Measurements from ENCODE around the gene SLC22A1. TPM values are rescaled to one million over a fixed set of nuclear protein-coding genes. Genes with fewer than 3 reads are reported as not detected.

The SLC22A1 gene
- total and polyA plus RNA-seq, 2 of the 4 experiments (the other 2 are of a cell fraction), result 0.10 TPM; not detected in 1

DNA sequence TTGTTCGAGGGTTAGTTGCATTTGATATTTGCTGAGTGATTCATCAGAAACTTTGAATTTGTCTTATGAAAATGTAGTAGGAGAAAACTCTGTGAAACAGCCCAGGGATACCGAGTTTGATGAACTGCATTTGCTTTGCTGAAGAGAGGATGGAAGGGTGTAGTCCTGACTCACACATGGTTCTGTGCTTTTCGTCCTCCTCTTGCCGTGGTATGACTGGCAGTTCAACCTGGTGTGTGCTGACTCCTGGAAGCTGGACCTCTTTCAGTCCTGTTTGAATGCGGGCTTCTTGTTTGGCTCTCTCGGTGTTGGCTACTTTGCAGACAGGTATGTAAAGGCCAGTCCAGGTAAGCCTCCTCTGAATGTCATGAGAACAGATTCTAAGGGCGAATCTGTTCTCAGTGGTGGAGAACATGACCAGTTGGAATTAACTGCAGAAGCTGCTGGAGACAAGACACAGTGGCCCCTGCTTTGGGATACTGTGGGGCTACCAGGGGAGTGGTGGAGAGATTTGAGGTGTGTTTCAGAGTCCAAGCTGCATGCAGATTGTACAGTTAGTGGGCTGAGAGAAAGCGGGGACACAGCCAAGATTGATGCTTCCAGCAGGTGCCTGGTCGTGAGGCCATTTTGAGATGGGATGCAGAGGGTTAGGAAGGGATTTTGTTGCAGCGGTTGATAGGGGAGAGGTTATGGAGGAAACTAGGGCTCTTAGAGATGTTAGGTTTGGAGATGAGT lies 8.4 kb downstream of the SLC22A1 start:
- no peaks in the 10 kb centered on the region for H3K79me1 ChIP-seq (ENCODE audit: low read depth in 1 of 2, low read length in 2 of 2)
- no peak overlapping the region for H3K56ac ChIP-seq (ENCODE audit: extremely low read depth, insufficient read depth, low read length)
- H4K20me1 ChIP-seq (ENCODE audit: insufficient read depth, low read length), result no peaks in the 10 kb centered on the region
- CTCF ChIA-PET, result no interaction called here
- DNase-seq (no peak), ATAC-seq (ENCODE audit: low read depth) (no peak)
- H2BK120ac ChIP-seq (ENCODE audit: low read depth, low read length), result no peak overlapping the region
- no peak for TF ChIP-seq NFE2L2 (IDR thresholded peaks at IDR 0.05; ENCODE audit: low read depth, low read length)
- no peak for TF ChIP-seq MAZ (IDR thresholded peaks at IDR 0.05; ENCODE audit: borderline replicate concordance, low read depth, low read length)
- TF ChIP-seq FOS (IDR thresholded peaks at IDR 0.05; ENCODE audit: low read depth, low read length), result no peak
- TF ChIP-seq SMC3 (IDR thresholded peaks at IDR 0.05; ENCODE audit: low read depth, low read length), result no peak
- TF ChIP-seq RFX5 (IDR thresholded peaks at IDR 0.05; ENCODE audit: low read depth, low read length), result no peak
- no peak for TF ChIP-seq RCOR1 (IDR thresholded peaks at IDR 0.05; ENCODE audit: insufficient replicate concordance, low read length)
- TF ChIP-seq CEBPB (IDR thresholded peaks at IDR 0.05; ENCODE audit: low read depth, low read length), result no peak
- TF ChIP-seq, protein P1, sequence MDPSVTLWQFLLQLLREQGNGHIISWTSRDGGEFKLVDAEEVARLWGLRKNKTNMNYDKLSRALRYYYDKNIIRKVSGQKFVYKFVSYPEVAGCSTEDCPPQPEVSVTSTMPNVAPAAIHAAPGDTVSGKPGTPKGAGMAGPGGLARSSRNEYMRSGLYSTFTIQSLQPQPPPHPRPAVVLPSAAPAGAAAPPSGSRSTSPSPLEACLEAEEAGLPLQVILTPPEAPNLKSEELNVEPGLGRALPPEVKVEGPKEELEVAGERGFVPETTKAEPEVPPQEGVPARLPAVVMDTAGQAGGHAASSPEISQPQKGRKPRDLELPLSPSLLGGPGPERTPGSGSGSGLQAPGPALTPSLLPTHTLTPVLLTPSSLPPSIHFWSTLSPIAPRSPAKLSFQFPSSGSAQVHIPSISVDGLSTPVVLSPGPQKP (IDR thresholded peaks at IDR 0.05; ENCODE audit: borderline replicate concordance, low read depth, low read length), result no peak
- no peak overlapping the region for H3K27ac ChIP-seq (ENCODE audit: insufficient read depth, low read length)
- peaks cover 7% of the 10 kb centered on the region for H3K4me1 ChIP-seq (ENCODE audit: control insufficient read depth, insufficient read depth, low read length)
- no peak overlapping the region for H4K91ac ChIP-seq (ENCODE audit: insufficient read depth, low read depth, low read length)
- H2BK5ac ChIP-seq (ENCODE audit: low read depth, low read length, poor library complexity, severe bottlenecking), result no peak overlapping the region
- intact Hi-C loops (cut with micrococcal nuclease) (no loop called here), in situ Hi-C loops (cut with MboI; ENCODE audit: low sequenced_read_pairs) (no loop called here), dilution Hi-C loops (cut with HindIII; ENCODE audit: low sequenced_read_pairs, unreplicated experiment) (no loop called here)
- WGBS, 2 experiments (ENCODE audit: extremely low coverage in 2 of 2, insufficient read length in 1 of 2), result 90% methylated on average over 6 of the region's 10 CpGs; no CpG with 5 or more reads in 1 of the 2 experiments
- no peak overlapping the region for H2AFZ ChIP-seq (replicated peaks; ENCODE audit: low read length, poor library complexity)
- H2AK9ac ChIP-seq (replicated peaks; ENCODE audit: low read depth, low read length, poor library complexity), result no peak overlapping the region
- H3K23ac ChIP-seq (ENCODE audit: low read depth, low read length), result no peak overlapping the region
- no peak overlapping the region for H3K4ac ChIP-seq (ENCODE audit: low read depth, low read length)
- H3K18ac ChIP-seq (ENCODE audit: low read depth, low read length), result no peak overlapping the region
- H3K4me2 ChIP-seq (ENCODE audit: low read depth, low read length), result no peak overlapping the region
- POLR2A ChIA-PET (ENCODE audit: unreplicated experiment), result no interaction called here
- H2BK20ac ChIP-seq (ENCODE audit: low read depth, low read length), result no peak overlapping the region
- no peak overlapping the region for H4K8ac ChIP-seq (ENCODE audit: low read depth in 2 of 2, low read length in 2 of 2)
- H4K5ac ChIP-seq (ENCODE audit: low read depth, low read length), result no peak overlapping the region
- BruUV-seq (replicated peaks), result no TSS peak
- no peaks in the 10 kb centered on the region for H3K9me3 ChIP-seq (ENCODE audit: control insufficient read depth, insufficient read depth, low read length)
- no peak overlapping the region for H2BK15ac ChIP-seq (ENCODE audit: low read depth, low read length)
- H3K36me3 ChIP-seq (ENCODE audit: control insufficient read depth, insufficient read depth, low read length), result no peaks in the 10 kb centered on the region
- no peak overlapping the region for H3K4me3 ChIP-seq (ENCODE audit: insufficient read depth, low read depth, low read length)
- H3K14ac ChIP-seq (replicated peaks; ENCODE audit: low read depth, low read length), result no peak overlapping the region
- H3K9ac ChIP-seq (ENCODE audit: low read depth, low read length), result no peak overlapping the region
- H3K27me3 ChIP-seq (ENCODE audit: control insufficient read depth, insufficient read depth, low read length), result no peaks in the 10 kb centered on the region
- no peak overlapping the region for H2AK5ac ChIP-seq (ENCODE audit: low read depth, low read length)
- peaks cover 5% of the 10 kb centered on the region; the same call in 1 of the 2 replicates for H3K9me1 ChIP-seq (ENCODE audit: insufficient read depth, low read length)
